OCI-LY1 (cell line): ENCODE results near the gene ZSCAN2.

Experiments used
- H2AFZ ChIP-seq: fragments of 200-600 bp; sonication (generic), shearing (Covaris generic); 2 replicates; pipeline ENCODE4 v1.6.0; 2014; ENCODE audit warnings: antibody characterized with exemption, mild to moderate bottlenecking, low read length
- H3F3A ChIP-seq: fragments of 200-600 bp; sonication (generic), shearing (Covaris generic); 2 replicates; pipeline ENCODE4 v1.6.0; 2014; ENCODE audit warnings: mild to moderate bottlenecking, antibody characterized with exemption, low read length, moderate library complexity; ENCODE audit not compliant: insufficient read depth
- H3K27ac ChIP-seq: fragments of 200-600 bp; sonication (generic); 2 replicates; pipeline ENCODE4 v1.5.1; 2014; ENCODE audit warnings: low read length, mixed run types, mild to moderate bottlenecking, low read depth; ENCODE audit not compliant: poor library complexity, severe bottlenecking
- H3K27me3 ChIP-seq: fragments of 200-600 bp; sonication (generic); 2 replicates; pipeline ENCODE4 v1.6.0; 2014; ENCODE audit warnings: antibody characterized with exemption, mild to moderate bottlenecking, low read length, moderate library complexity; ENCODE audit not compliant: insufficient read depth
- H3K36me3 ChIP-seq: fragments of 200-600 bp; sonication (generic); 2 replicates; pipeline ENCODE4 v1.6.1; 2014; ENCODE audit warnings: mild to moderate bottlenecking, antibody characterized with exemption, low read length, moderate library complexity, mixed read lengths; ENCODE audit not compliant: insufficient read depth
- H3K4me1 ChIP-seq: fragments of 200-600 bp; sonication (generic); 2 replicates; pipeline ENCODE4 v1.5.1; 2014; ENCODE audit warnings: mild to moderate bottlenecking, low read length, moderate library complexity; ENCODE audit not compliant: insufficient read depth, severe bottlenecking
- H3K4me2 ChIP-seq: fragments of 200-600 bp; sonication (generic), shearing (Covaris generic); 2 replicates; pipeline ENCODE4 v1.6.1; 2014; ENCODE audit warnings: low read length
- H3K4me3 ChIP-seq: fragments of 200-600 bp; sonication (generic); 2 replicates; pipeline ENCODE4 v1.5.1; 2014; ENCODE audit warnings: low read length, low read depth, mild to moderate bottlenecking, mixed read lengths; ENCODE audit not compliant: poor library complexity, severe bottlenecking
- H3K79me2 ChIP-seq: fragments of 200-600 bp; shearing (Covaris generic); 2 replicates; pipeline ENCODE4 v1.6.1; 2016; ENCODE audit warnings: mixed run types, low read length, mixed read lengths; ENCODE audit not compliant: insufficient read depth
- H3K9ac ChIP-seq: fragments of 200-600 bp; sonication (generic), shearing (Covaris generic); 2 replicates; pipeline ENCODE4 v1.6.1; 2014; ENCODE audit warnings: mild to moderate bottlenecking, low read length, mixed read lengths
- H3K9me2 ChIP-seq: fragments of 200-600 bp; sonication (generic), shearing (Covaris generic); 2 replicates; pipeline ENCODE4 v1.6.1; 2014; ENCODE audit warnings: low read depth, mild to moderate bottlenecking, low read length, mixed read lengths
- H3K9me3 ChIP-seq: fragments of 200-600 bp; shearing (Covaris generic); 2 replicates; pipeline ENCODE4 v1.6.1; 2014; ENCODE audit warnings: low read length, mixed read lengths
- H4K20me1 ChIP-seq: fragments of 200-600 bp; sonication (generic), shearing (Covaris generic); 2 replicates; pipeline ENCODE4 v1.6.0; 2016; ENCODE audit warnings: mild to moderate bottlenecking, low read length; ENCODE audit not compliant: insufficient read depth
- EZH2 ChIP-seq: fragments of 200-600 bp; sonication (generic), shearing (Covaris generic); IDR thresholded peaks from 2 replicates; pipeline ENCODE4 v1.8.0; 2017; ENCODE audit warnings: borderline replicate concordance, mixed run types, mild to moderate bottlenecking, antibody characterized with exemption, low read length, moderate library complexity, mixed read lengths
- TF ChIP-seq, protein P1 (sequence below): fragments of 200-600 bp; sonication (generic), shearing (Covaris generic); IDR thresholded peaks from 2 replicates; pipeline ENCODE4 v1.5.1; 2017; ENCODE audit warnings: mild to moderate bottlenecking, antibody characterized with exemption, low read length, moderate library complexity, mixed read lengths

The ZSCAN2 gene

DNA sequence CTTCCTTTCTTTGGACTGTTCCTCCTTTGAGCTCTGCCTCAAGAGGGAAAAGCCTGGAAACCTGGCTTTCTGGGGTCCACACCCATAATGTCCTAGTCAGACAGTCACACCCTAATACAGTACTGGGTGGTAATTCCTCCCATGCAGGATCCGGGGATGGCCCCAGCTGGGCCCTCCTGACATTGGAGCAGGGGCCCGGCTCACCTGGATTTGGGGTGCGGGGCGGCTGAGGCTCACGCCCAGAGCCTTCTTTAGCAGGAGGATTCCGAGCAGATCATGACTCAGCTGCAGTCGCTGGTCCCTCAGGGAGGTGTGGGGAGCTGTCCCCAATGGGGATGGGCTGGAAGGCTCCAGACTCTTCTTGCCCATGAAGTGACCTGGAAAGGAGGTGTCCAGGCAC, 56.2 kb downstream of the ZSCAN2 start:
- peak overlapping the region; percentile 68 for H3K4me3 ChIP-seq
- peaks cover 60% of the 10 kb centered on the region for H3K4me1 ChIP-seq
- H2AFZ ChIP-seq: no peak overlapping the region
- no peaks in the 10 kb centered on the region for H3K9me3 ChIP-seq
- H3K9ac ChIP-seq: peak overlapping the region; percentile 78
- no peaks in the 10 kb centered on the region for H3K9me2 ChIP-seq
- no peaks in the 10 kb centered on the region for H3K79me2 ChIP-seq
- peak overlapping the region; percentile 91 for H3K4me2 ChIP-seq
- H3K36me3 ChIP-seq: peaks cover 8% of the 10 kb centered on the region; the same call in 1 of the 2 replicates
- no peaks in the 10 kb centered on the region for H3K27me3 ChIP-seq
- no peaks in the 10 kb centered on the region for H4K20me1 ChIP-seq
- H3K27ac ChIP-seq: peak overlapping the region; percentile 27
- 0 out of 2 replicates have a peak, but pooled peaks cover 2% of the 10 kb centered on the region for H3F3A ChIP-seq
- TF ChIP-seq EZH2: no peak
- TF ChIP-seq, protein P1, sequence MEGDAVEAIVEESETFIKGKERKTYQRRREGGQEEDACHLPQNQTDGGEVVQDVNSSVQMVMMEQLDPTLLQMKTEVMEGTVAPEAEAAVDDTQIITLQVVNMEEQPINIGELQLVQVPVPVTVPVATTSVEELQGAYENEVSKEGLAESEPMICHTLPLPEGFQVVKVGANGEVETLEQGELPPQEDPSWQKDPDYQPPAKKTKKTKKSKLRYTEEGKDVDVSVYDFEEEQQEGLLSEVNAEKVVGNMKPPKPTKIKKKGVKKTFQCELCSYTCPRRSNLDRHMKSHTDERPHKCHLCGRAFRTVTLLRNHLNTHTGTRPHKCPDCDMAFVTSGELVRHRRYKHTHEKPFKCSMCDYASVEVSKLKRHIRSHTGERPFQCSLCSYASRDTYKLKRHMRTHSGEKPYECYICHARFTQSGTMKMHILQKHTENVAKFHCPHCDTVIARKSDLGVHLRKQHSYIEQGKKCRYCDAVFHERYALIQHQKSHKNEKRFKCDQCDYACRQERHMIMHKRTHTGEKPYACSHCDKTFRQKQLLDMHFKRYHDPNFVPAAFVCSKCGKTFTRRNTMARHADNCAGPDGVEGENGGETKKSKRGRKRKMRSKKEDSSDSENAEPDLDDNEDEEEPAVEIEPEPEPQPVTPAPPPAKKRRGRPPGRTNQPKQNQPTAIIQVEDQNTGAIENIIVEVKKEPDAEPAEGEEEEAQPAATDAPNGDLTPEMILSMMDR: no peak

DNA sequence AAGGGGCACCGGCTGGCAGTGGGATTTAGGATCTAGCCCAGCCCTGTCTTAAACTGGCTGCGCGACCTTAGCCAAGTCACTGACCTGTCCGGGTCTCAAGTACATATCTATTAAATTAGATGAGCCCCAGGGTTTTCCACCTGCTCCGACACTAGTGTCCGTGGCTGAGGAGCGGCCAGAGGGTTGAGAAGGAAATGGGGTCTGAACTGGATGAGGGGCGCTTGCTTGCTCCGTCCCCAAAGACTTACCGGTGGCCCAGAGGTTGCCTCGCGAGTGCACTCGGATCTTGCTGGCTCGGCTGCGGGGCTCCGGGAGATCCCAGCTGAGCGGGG, 56.9 kb downstream of the ZSCAN2 start:
- Histone ChIP-seq H3K79me2 (no peaks in the 10 kb centered on the region), H3K36me3 (peaks cover under 1% of the 10 kb centered on the region; the same call in 1 of the 2 replicates), H3F3A (0 out of 2 replicates have a peak, but pooled peaks cover 2% of the 10 kb centered on the region), H3K9me2 (no peaks in the 10 kb centered on the region), H3K4me1 (peaks cover 54% of the 10 kb centered on the region), H3K9ac (peak overlapping the region; percentile 78), H3K4me2 (peak overlapping the region; percentile 91), H3K27me3 (no peaks in the 10 kb centered on the region), H4K20me1 (no peaks in the 10 kb centered on the region), H3K9me3 (no peaks in the 10 kb centered on the region), H2AFZ (no peak overlapping the region), H3K27ac (peak overlapping the region; percentile 27), H3K4me3 (peak overlapping the region; percentile 68)
- no peak for TF ChIP-seq EZH2
- TF ChIP-seq, protein P1: no peak

DNA sequence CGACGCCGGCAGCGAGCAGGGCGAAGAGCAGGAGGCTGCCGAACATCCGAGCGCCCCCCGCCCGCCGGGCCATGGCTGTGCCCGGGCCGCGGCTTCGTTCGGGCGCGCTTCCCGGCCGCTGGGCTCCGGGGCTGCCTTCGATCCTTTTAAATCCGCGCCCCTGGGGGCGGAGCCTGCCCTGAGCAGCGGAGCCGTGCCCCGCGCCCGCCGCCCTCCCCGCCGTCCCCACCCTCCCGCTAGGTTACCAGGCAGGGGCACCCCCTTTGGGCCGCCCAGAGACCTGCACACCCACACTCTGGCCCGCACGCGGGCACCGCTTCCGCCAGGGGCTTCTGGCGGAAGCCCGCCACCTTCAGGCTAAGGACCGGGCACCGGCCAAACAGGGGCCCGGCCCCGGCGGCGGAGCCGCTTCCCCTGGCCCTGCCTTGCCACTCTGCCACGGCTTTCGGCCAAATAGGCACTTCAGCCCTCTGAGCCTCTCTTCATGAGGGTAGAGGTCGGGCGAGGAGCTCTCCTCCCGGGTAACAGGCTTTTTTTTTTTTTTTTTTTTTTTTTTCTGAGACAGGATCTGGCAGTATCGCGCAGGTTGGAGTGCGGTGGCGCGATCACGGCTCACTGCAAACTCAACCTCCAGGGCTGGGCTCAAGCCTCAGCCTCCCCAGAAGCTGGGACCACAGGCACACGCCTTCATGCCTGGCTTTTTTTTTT, 57.4 kb downstream of the ZSCAN2 start, which contains the start of gene NMB:
Gene NMB (minus strand): TSS at position 120 of the 708 bp plus-strand sequence. CDS start 47 bp downstream, at position 73.
- no peaks in the 10 kb centered on the region for H3K36me3 ChIP-seq
- peaks cover 49% of the 10 kb centered on the region for H3K4me1 ChIP-seq
- H3K27ac ChIP-seq: peak within 1 kb of the TSS; percentile 87
- peak within 1 kb of the TSS; percentile 91 for H3K4me2 ChIP-seq
- H3K27me3 ChIP-seq: no peaks in the 10 kb centered on the region
- H3K9me3 ChIP-seq: no peaks in the 10 kb centered on the region
- TF ChIP-seq, protein P1: peak; percentile 70
- no peak for TF ChIP-seq EZH2
- peak within 1 kb of the TSS; percentile 68 for H3K4me3 ChIP-seq
- H2AFZ ChIP-seq: peak within 1 kb of the TSS; percentile 30; the same call in 1 of the 2 replicates
- H3K79me2 ChIP-seq: no peaks in the 10 kb centered on the region
- 0 out of 2 replicates have a peak, but pooled peaks cover 2% of the 10 kb centered on the region for H3F3A ChIP-seq
- H3K9me2 ChIP-seq: no peaks in the 10 kb centered on the region
- peak within 1 kb of the TSS; percentile 78 for H3K9ac ChIP-seq
- H4K20me1 ChIP-seq: no peaks in the 10 kb centered on the region
